Mesenchymal stem cell (in vitro differentiated cells and primary cell): ENCODE measurements around the gene GOLPH3.

Experiments used
- DNase-seq: peaks from one replicate; pipeline ENCODE4 v3.0.0-alpha.2; 2013
- H2AFZ ChIP-seq: one replicate; pipeline ENCODE4 v1.6.1; 2013; ENCODE audit warnings: low read depth, mild to moderate bottlenecking, control low read depth, inconsistent platforms, low read length, moderate library complexity
- H2AK5ac ChIP-seq: 2 replicates; pipeline ENCODE4 v1.6.1; 2013; ENCODE audit warnings: low read length, moderate library complexity, mild to moderate bottlenecking, inconsistent platforms; ENCODE audit not compliant: severe bottlenecking
- H2BK120ac ChIP-seq: one replicate; pipeline ENCODE4 v1.6.1; 2013; ENCODE audit warnings: low read depth, mild to moderate bottlenecking, inconsistent platforms, low read length, moderate library complexity
- H2BK12ac ChIP-seq, 2 experiments: one replicate each; pipeline ENCODE4 v1.6.1; 2013; ENCODE audit warnings: inconsistent platforms in 2 of 2, low read length in 2 of 2, mild to moderate bottlenecking in 2 of 2, moderate library complexity in 2 of 2, control low read depth in 1 of 2
- H2BK15ac ChIP-seq: one replicate; pipeline ENCODE4 v1.6.1; 2013; ENCODE audit warnings: mild to moderate bottlenecking, low read depth, inconsistent platforms; ENCODE audit not compliant: poor library complexity, severe bottlenecking
- H2BK5ac ChIP-seq: 2 replicates; pipeline ENCODE4 v1.6.1; 2013; ENCODE audit warnings: low read depth, mild to moderate bottlenecking, low read length, control low read depth, inconsistent platforms; ENCODE audit not compliant: poor library complexity, severe bottlenecking
- H3K14ac ChIP-seq, 2 experiments: one replicate each; pipeline ENCODE4 v1.6.1; 2013; ENCODE audit warnings: inconsistent platforms in 2 of 2, low read length in 2 of 2, control low read depth in 1 of 2, mild to moderate bottlenecking in 1 of 2, moderate library complexity in 1 of 2
- H3K18ac ChIP-seq, 2 experiments: one replicate each; pipeline ENCODE4 v1.6.1; 2013; ENCODE audit warnings: inconsistent platforms in 2 of 2, low read length in 2 of 2, control low read depth in 1 of 2, low read depth in 1 of 2, mild to moderate bottlenecking in 1 of 2
- H3K23ac ChIP-seq, 2 experiments: one replicate each; pipeline ENCODE4 v1.6.1; 2013; ENCODE audit warnings: inconsistent platforms in 2 of 2, low read length in 2 of 2, mild to moderate bottlenecking in 2 of 2, moderate library complexity in 2 of 2, control low read depth in 1 of 2
- H3K27ac ChIP-seq: 2 replicates; pipeline ENCODE4 v1.5.1; 2013; ENCODE audit warnings: mild to moderate bottlenecking, moderate library complexity, low read length, control low read depth, inconsistent platforms; ENCODE audit not compliant: poor library complexity, severe bottlenecking
- H3K27me3 ChIP-seq, 2 experiments: 2 replicates each; pipeline versions ENCODE4 v1.6.1 to v1.7.0; 2013; ENCODE audit warnings: low read length in 2 of 2, mild to moderate bottlenecking in 2 of 2, moderate library complexity in 2 of 2, control low read depth in 1 of 2, inconsistent platforms in 1 of 2; ENCODE audit not compliant: control insufficient read depth in 1 of 2, insufficient read depth in 1 of 2
- H3K36me3 ChIP-seq, 2 experiments: 2 replicates each; pipeline versions ENCODE4 v1.6.1 to v1.7.0; 2013; ENCODE audit warnings: low read length in 2 of 2, control low read depth in 1 of 2, inconsistent platforms in 1 of 2, low read depth in 1 of 2, mild to moderate bottlenecking in 1 of 2; ENCODE audit not compliant: insufficient read depth in 2 of 2, control insufficient read depth in 1 of 2
- H3K4ac ChIP-seq, 2 experiments: one replicate each; pipeline ENCODE4 v1.6.1; 2013; ENCODE audit warnings: inconsistent platforms in 2 of 2, low read length in 2 of 2, mild to moderate bottlenecking in 2 of 2, moderate library complexity in 2 of 2, control low read depth in 1 of 2, low read depth in 1 of 2
- H3K4me1 ChIP-seq: 2 replicates; pipeline ENCODE4 v1.6.1; 2013; ENCODE audit warnings: low read depth, low read length, control low read depth; ENCODE audit not compliant: control insufficient read depth, insufficient read depth
- H3K4me2 ChIP-seq: 2 replicates; pipeline ENCODE4 v1.6.1; 2013; ENCODE audit warnings: low read length, mild to moderate bottlenecking, inconsistent platforms; ENCODE audit not compliant: poor library complexity, severe bottlenecking
- H3K4me3 ChIP-seq, 2 experiments: 2 replicates each; pipeline versions ENCODE4 v1.5.1 to v1.7.0; 2013; ENCODE audit warnings: low read length in 2 of 2, mild to moderate bottlenecking in 2 of 2, control low read depth in 1 of 2, low read depth in 1 of 2; ENCODE audit not compliant: insufficient read depth in 1 of 2
- H3K79me1 ChIP-seq: replicated peaks from 2 replicates; pipeline ENCODE4 v1.6.1; 2013; ENCODE audit warnings: mild to moderate bottlenecking, control low read depth, low read length, inconsistent platforms; ENCODE audit not compliant: poor library complexity, severe bottlenecking
- H3K9ac ChIP-seq: 2 replicates; pipeline ENCODE4 v1.7.0; 2013; ENCODE audit warnings: mild to moderate bottlenecking, low read length, moderate library complexity
- H3K9me3 ChIP-seq: 2 replicates; pipeline ENCODE4 v1.7.0; 2013; ENCODE audit warnings: mild to moderate bottlenecking, low read length; ENCODE audit not compliant: control insufficient read depth
- H4K8ac ChIP-seq: one replicate; pipeline ENCODE4 v1.6.1; 2013; ENCODE audit warnings: inconsistent platforms, mild to moderate bottlenecking, low read length, moderate library complexity
- H4K91ac ChIP-seq: one replicate; pipeline ENCODE4 v1.6.1; 2013; ENCODE audit warnings: mild to moderate bottlenecking, low read length, inconsistent platforms
- WGBS: methylation state at CpG from one replicate; pipeline ENCODE4 v1.1.7; 2013; ENCODE audit warnings: mixed read lengths; 5-methylcytosine and 5-hydroxymethylcytosine counted together

GOLPH3 gene

GRCh38 chr5:32170303-32171151, 3.6 kb downstream of the GOLPH3 start:
- Histone ChIP-seq H4K8ac (no peak overlapping the region), H3K23ac (peak overlapping the region in 1 of 2 experiments; percentile 83), H3K4me2 (peak overlapping the region; percentile 29), H3K36me3 (peaks cover 7 to 58% of the 10 kb centered on the region in 2 experiments), H3K4me1 (peaks cover 1% of the 10 kb centered on the region), H4K91ac (no peak overlapping the region), H2BK12ac (no peak overlapping the region), H3K18ac (peak overlapping the region in 1 of 2 experiments; percentile 34), H3K4ac (no peak overlapping the region), H2BK5ac (no peak overlapping the region), H3K27me3 (no peaks in the 10 kb centered on the region), H2AFZ (no peak overlapping the region), H3K4me3 (peak overlapping the region in 1 of 2 experiments; percentile 90), H3K9me3 (no peaks in the 10 kb centered on the region), H3K27ac (no peak overlapping the region), H2BK120ac (no peak overlapping the region), H3K14ac (no peak overlapping the region), H3K9ac (peak overlapping the region; percentile 99), H2AK5ac (no peak overlapping the region), H3K79me1 (peaks cover 2% of the 10 kb centered on the region), H2BK15ac (no peak overlapping the region)
- DNase-seq, result peak; percentile 46
- 54% methylated on average over 3 of the region's 5 CpGs for WGBS

- Histone ChIP-seq H3K4ac (no peak overlapping the region), H3K23ac (no peak overlapping the region), H2BK12ac (no peak overlapping the region), H2AFZ (no peak overlapping the region), H4K91ac (no peak overlapping the region), H4K8ac (no peak overlapping the region), H3K79me1 (no peaks in the 10 kb centered on the region), H3K14ac (no peak overlapping the region), H3K4me3 (no peak overlapping the region), H3K18ac (no peak overlapping the region), H3K27ac (no peak overlapping the region), H2BK15ac (no peak overlapping the region), H3K4me2 (no peak overlapping the region), H3K4me1 (peaks cover 3% of the 10 kb centered on the region), H2BK120ac (no peak overlapping the region), H3K27me3 (no peaks in the 10 kb centered on the region), H2AK5ac (no peak overlapping the region), H3K9ac (peak overlapping the region; percentile 3), H3K36me3 (peaks cover 10 to 59% of the 10 kb centered on the region in 2 experiments), H2BK5ac (no peak overlapping the region), H3K9me3 (no peaks in the 10 kb centered on the region)
- DNase-seq, result no peak
- 97% methylated on average over 9 of the region's 9 CpGs for WGBS
These were observed 5.6 kb downstream of the GOLPH3 start for GRCh38 chr5:32168460-32169033.

GRCh38 chr5:32165597-32165996, 8.5 kb downstream of the GOLPH3 start:
- Histone ChIP-seq H3K36me3 (peaks cover 13 to 49% of the 10 kb centered on the region in 2 experiments), H4K91ac (no peak overlapping the region), H2AFZ (no peak overlapping the region), H2BK120ac (no peak overlapping the region), H3K18ac (no peak overlapping the region), H4K8ac (no peak overlapping the region), H3K27ac (peak overlapping the region; percentile 13), H3K79me1 (no peaks in the 10 kb centered on the region), H3K4me2 (no peak overlapping the region), H3K4me1 (peaks cover 6% of the 10 kb centered on the region), H3K9ac (peak overlapping the region; percentile 3), H3K14ac (no peak overlapping the region), H3K27me3 (no peaks in the 10 kb centered on the region), H2BK15ac (no peak overlapping the region), H3K4ac (no peak overlapping the region), H2AK5ac (no peak overlapping the region), H2BK12ac (no peak overlapping the region), H2BK5ac (no peak overlapping the region), H3K23ac (no peak overlapping the region), H3K9me3 (no peaks in the 10 kb centered on the region), H3K4me3 (no peak overlapping the region)
- WGBS, result no CpG with 5 or more reads among the region's 3 CpGs
- no peak for DNase-seq

GRCh38 chr5:32163785-32164184, 10.3 kb downstream of the GOLPH3 start:
- Histone ChIP-seq H2BK5ac (no peak overlapping the region), H3K27me3 (no peaks in the 10 kb centered on the region), H3K36me3 (peaks cover 9 to 32% of the 10 kb centered on the region in 2 experiments), H3K14ac (no peak overlapping the region), H2BK15ac (no peak overlapping the region), H3K4me1 (peaks cover 6% of the 10 kb centered on the region), H2AFZ (no peak overlapping the region), H3K79me1 (no peaks in the 10 kb centered on the region), H2BK120ac (no peak overlapping the region), H4K8ac (no peak overlapping the region), H3K4ac (no peak overlapping the region), H3K23ac (no peak overlapping the region), H4K91ac (no peak overlapping the region), H3K4me3 (no peak overlapping the region), H2BK12ac (no peak overlapping the region), H3K18ac (no peak overlapping the region), H3K9me3 (no peaks in the 10 kb centered on the region), H3K27ac (no peak overlapping the region), H3K9ac (peak overlapping the region; percentile 21), H2AK5ac (no peak overlapping the region), H3K4me2 (no peak overlapping the region)
- no peak for DNase-seq
- 99% methylated on average over 1 of the region's 2 CpGs for WGBS
